ENCODE results near the gene OLFM3. TPM values are rescaled to one million over a fixed set of nuclear protein-coding genes. Genes with fewer than 3 reads are reported as not detected.

The OLFM3 gene
- total RNA-seq, 1 donor from 2014 or later = not detected

- Histone ChIP-seq H3K27me3 (ENCODE audit: control insufficient read depth, insufficient read depth, low read length) (no peaks in the 10 kb centered on the region), H3K4me3 (ENCODE audit: low read depth, low read length) (no peak overlapping the region), H3K36me3 (ENCODE audit: control insufficient read depth, insufficient read depth, low read length) (no peaks in the 10 kb centered on the region)
- FAIRE-seq = no peak
- no peak for DNase-seq (ENCODE audit: low read depth)
- no peak for TF ChIP-seq CTCF (IDR thresholded peaks at IDR 0.05; ENCODE audit: insufficient read depth, low read length, severe bottlenecking)
Observed at GRCh38 chr1:101943237-101943636, 53.5 kb downstream of the OLFM3 start.

GRCh38 chr1:101942516-101943193 is 54.1 kb downstream of the OLFM3 start:
- FAIRE-seq = no peak

GRCh38 chr1:101938681-101939080 is 58.0 kb downstream of the OLFM3 start:
- H3K27me3 ChIP-seq (ENCODE audit: control insufficient read depth, insufficient read depth, low read length) = no peaks in the 10 kb centered on the region
- FAIRE-seq (no peak), DNase-seq (ENCODE audit: low read depth) (no peak)
- no peaks in the 10 kb centered on the region for H3K36me3 ChIP-seq (ENCODE audit: control insufficient read depth, insufficient read depth, low read length)
- no peak for TF ChIP-seq CTCF (IDR thresholded peaks at IDR 0.05; ENCODE audit: insufficient read depth, low read length, severe bottlenecking)
- no peak overlapping the region for H3K4me3 ChIP-seq (ENCODE audit: low read depth, low read length)

More at GRCh38 chr1:101942516-101943193, 54.1 kb downstream of the OLFM3 start:
- no peaks in the 10 kb centered on the region for H3K36me3 ChIP-seq (ENCODE audit: control insufficient read depth, insufficient read depth, low read length)
- no peak overlapping the region for H3K4me3 ChIP-seq (ENCODE audit: low read depth, low read length)
- no peak for DNase-seq (ENCODE audit: low read depth)
- H3K27me3 ChIP-seq (ENCODE audit: control insufficient read depth, insufficient read depth, low read length) = no peaks in the 10 kb centered on the region
- no peak for TF ChIP-seq CTCF (IDR thresholded peaks at IDR 0.05; ENCODE audit: insufficient read depth, low read length, severe bottlenecking)

GRCh38 chr1:101929343-101929742 is 67.4 kb downstream of the OLFM3 start:
- H3K4me3 ChIP-seq (ENCODE audit: low read depth, low read length) = no peak overlapping the region
- H3K27me3 ChIP-seq (ENCODE audit: control insufficient read depth, insufficient read depth, low read length) = no peaks in the 10 kb centered on the region
- no peaks in the 10 kb centered on the region for H3K36me3 ChIP-seq (ENCODE audit: control insufficient read depth, insufficient read depth, low read length)
- no peak for DNase-seq (ENCODE audit: low read depth)
- FAIRE-seq = no peak
- TF ChIP-seq CTCF (IDR thresholded peaks at IDR 0.05; ENCODE audit: insufficient read depth, low read length, severe bottlenecking) = no peak

GRCh38 chr1:101928829-101929228 is 67.9 kb downstream of the OLFM3 start:
- Histone ChIP-seq H3K36me3 (ENCODE audit: control insufficient read depth, insufficient read depth, low read length) (no peaks in the 10 kb centered on the region), H3K4me3 (ENCODE audit: low read depth, low read length) (no peak overlapping the region), H3K27me3 (ENCODE audit: control insufficient read depth, insufficient read depth, low read length) (no peaks in the 10 kb centered on the region)
- no peak for TF ChIP-seq CTCF (IDR thresholded peaks at IDR 0.05; ENCODE audit: insufficient read depth, low read length, severe bottlenecking)
- no peak for FAIRE-seq
- DNase-seq (ENCODE audit: low read depth) = no peak

GRCh38 chr1:101924700-101925099 is 72.0 kb downstream of the OLFM3 start:
- Histone ChIP-seq H3K27me3 (ENCODE audit: control insufficient read depth, insufficient read depth, low read length) (no peaks in the 10 kb centered on the region), H3K36me3 (ENCODE audit: control insufficient read depth, insufficient read depth, low read length) (no peaks in the 10 kb centered on the region), H3K4me3 (ENCODE audit: low read depth, low read length) (no peak overlapping the region)
- FAIRE-seq (no peak), DNase-seq (ENCODE audit: low read depth) (no peak)
- no peak for TF ChIP-seq CTCF (IDR thresholded peaks at IDR 0.05; ENCODE audit: insufficient read depth, low read length, severe bottlenecking)

All from bronchial epithelial cell (primary cell).